ENCODE measurements around the gene DOP1A.

Gene DOP1A

GRCh38 chr6:83072726-83073125 is 5.3 kb downstream of the DOP1A start:
- no peak for DNase-seq

GRCh38 chr6:83073615-83074014 is 6.1 kb downstream of the DOP1A start:
- no peak for DNase-seq

GRCh38 chr6:83083476-83083875 is 16.0 kb downstream of the DOP1A start:
- DNase-seq, result no peak

- no peak for DNase-seq
Measured at GRCh38 chr6:83086751-83087150, 19.3 kb downstream of the DOP1A start.

- DNase-seq, result no peak
Measured at GRCh38 chr6:83092756-83093399, 25.4 kb downstream of the DOP1A start.

GRCh38 chr6:83096791-83097190 is 29.3 kb downstream of the DOP1A start:
- no peak for DNase-seq

- DNase-seq, result no peak
Measured at GRCh38 chr6:83097204-83097603, 29.7 kb downstream of the DOP1A start.

GRCh38 chr6:83097675-83098074 is 30.2 kb downstream of the DOP1A start:
- DNase-seq, result no peak

GRCh38 chr6:83098589-83098988 is 31.1 kb downstream of the DOP1A start:
- DNase-seq, result no peak

- DNase-seq, result no peak
Measured at GRCh38 chr6:83108378-83108777, 40.9 kb downstream of the DOP1A start.

- DNase-seq, result no peak
Measured at GRCh38 chr6:83113258-83113657, 45.8 kb downstream of the DOP1A start.

- no peak for DNase-seq
Measured at GRCh38 chr6:83114164-83114563, 46.7 kb downstream of the DOP1A start.

GRCh38 chr6:83117802-83118201 is 50.3 kb downstream of the DOP1A start:
- no peak for DNase-seq

GRCh38 chr6:83119742-83120300 is 52.4 kb downstream of the DOP1A start:
- no peak for DNase-seq

- no peak for DNase-seq
Measured at GRCh38 chr6:83124553-83124952, 57.1 kb downstream of the DOP1A start.

GRCh38 chr6:83125425-83125824 is 58.0 kb downstream of the DOP1A start:
- DNase-seq, result no peak

- DNase-seq, result no peak
Measured at GRCh38 chr6:83126223-83126622, 58.8 kb downstream of the DOP1A start.

GRCh38 chr6:83126807-83127206 is 59.3 kb downstream of the DOP1A start:
- DNase-seq, result no peak

GRCh38 chr6:83127258-83127657 is 59.8 kb downstream of the DOP1A start:
- no peak for DNase-seq

GRCh38 chr6:83127976-83128375 is 60.5 kb downstream of the DOP1A start:
- no peak for DNase-seq

GRCh38 chr6:83132121-83132520 is 64.7 kb downstream of the DOP1A start:
- DNase-seq, result no peak

GRCh38 chr6:83138118-83138722 is 70.7 kb downstream of the DOP1A start:
- DNase-seq, result no peak

GRCh38 chr6:83138758-83139157 is 71.3 kb downstream of the DOP1A start:
- DNase-seq, result no peak

- DNase-seq, result no peak
Measured at GRCh38 chr6:83151114-83151513, 83.6 kb downstream of the DOP1A start.

- DNase-seq, result no peak
Measured at GRCh38 chr6:83152913-83153312, 85.4 kb downstream of the DOP1A start.
